PC-3 (cell line): ENCODE results near the gene HOOK2.

Experiments
- CTCF ChIP-seq: fragments of 300-600 bp; sonication (generic); conservative IDR thresholded peaks from 2 replicates; pipeline ENCODE4 v1.5.1; 2017; ENCODE audit warnings: antibody characterized with exemption, low read depth, mild to moderate bottlenecking, low read length
- EZH2 ChIP-seq: fragments of 300-600 bp; sonication (generic); IDR thresholded peaks from one replicate; pipeline ENCODE4 v1.6.1; 2017; ENCODE audit warnings: antibody characterized with exemption, mild to moderate bottlenecking, low read length; ENCODE audit not compliant: unreplicated experiment
- EZH2phosphoT487 ChIP-seq: fragments of 300-600 bp; sonication (generic); IDR thresholded peaks from 2 replicates; pipeline ENCODE4 v1.6.1; 2018; ENCODE audit warnings: mild to moderate bottlenecking, antibody characterized with exemption, low read length, borderline replicate concordance

GRCh38 chr19:12723641-12724426 lies 51.5 kb downstream of the HOOK2 start, which contains the start of gene TNPO2:
- TF ChIP-seq CTCF (no peak), EZH2phosphoT487 (no peak), EZH2 (no peak)
